Stimulated activated CD4-positive, alpha-beta T cell treated with anti-CD3 and anti-CD28 coated beads, Interleukin-1b, Interleukin-23, amount 100 ng/mL, for 4 hours (primary cell): ENCODE data around the gene COX7A2L.
"Not testable (repeated sequence)": the region's sequence is repeated elsewhere in the genome, so short reads cannot be mapped to it uniquely, and the experiment has no call there.

ENCODE experiments used
- DNase-seq, 2 donors: peaks; one replicate each; pipeline ENCODE4 v3.0.0-alpha.2; 2020; ENCODE audit warnings: low read depth in 2 of 2

COX7A2L gene

GRCh38 chr2:42360890-42361727 is at the start of gene COX7A2L:
Gene COX7A2L, minus strand, starts transcription at chr2:42361217. Its CDS starts 56 bp downstream, at chr2:42361161.
- DNase-seq: peak; percentile 94 to 97

DNA sequence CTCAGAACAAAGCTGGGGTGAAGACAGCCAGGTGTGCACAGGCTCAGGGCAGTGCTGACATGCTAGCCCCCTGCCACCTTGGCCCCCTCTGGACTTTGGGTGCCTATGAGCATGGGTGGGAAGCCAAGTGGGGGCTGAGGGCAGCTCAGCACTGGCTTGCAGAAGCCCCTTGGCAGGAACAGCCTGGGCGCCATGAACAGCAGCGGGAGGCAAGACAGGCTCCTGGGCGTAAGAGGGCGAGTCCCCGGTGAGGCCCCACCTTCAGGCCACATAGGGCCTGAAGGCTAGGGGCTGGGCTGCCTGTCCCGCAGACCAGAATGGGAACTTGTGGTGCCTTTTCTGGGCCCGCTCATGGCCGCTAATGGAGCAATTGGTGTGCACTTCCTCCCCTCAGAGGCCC is 47.0 kb upstream of the COX7A2L start:
- DNase-seq: no peak

DNA sequence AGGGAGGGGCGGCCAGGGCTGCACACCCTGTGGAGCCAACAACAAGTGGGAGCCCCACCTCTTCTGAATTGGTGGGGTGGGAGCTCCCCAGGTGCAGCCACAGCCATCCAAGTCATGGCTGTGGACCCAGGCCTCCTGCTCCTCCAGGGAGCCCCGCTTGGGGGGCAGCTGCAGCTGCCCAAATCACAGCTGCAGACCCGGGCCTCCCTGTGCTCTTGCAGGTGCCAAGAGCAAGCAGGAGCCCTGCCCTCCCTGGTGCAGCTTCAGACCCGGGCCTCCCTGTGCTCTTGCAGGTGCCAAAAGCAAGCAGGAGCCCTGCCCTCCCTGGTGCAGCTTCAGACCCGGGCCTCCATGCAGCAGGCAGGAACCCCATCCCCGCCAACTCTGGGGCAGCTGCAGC is 46.5 kb upstream of the COX7A2L start:
- DNase-seq: no peak

- DNase-seq: no peak
Observed at GRCh38 chr2:42404676-42405075, 43.7 kb upstream of the COX7A2L start.

DNA sequence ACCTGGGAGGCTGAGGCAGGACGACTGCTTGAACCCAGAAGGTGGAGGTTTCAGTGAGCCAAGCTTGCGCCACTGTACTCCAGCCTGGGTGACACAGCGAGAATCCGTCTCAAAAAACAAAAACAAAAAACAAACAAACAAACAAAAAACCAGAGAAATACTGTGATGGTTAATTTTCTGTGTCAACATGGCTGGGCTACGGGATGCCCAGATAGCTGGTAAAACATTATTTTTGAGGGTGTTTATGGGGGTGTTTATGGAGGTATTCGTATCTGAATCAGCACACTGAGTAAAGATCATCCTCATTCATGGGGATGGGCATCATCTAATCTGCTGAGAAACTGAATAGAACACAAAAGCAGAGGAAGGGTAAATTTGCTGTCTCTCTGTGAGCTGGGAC is 40.8 kb upstream of the COX7A2L start:
- DNase-seq: no peak

GRCh38 chr2:42398052-42398451 is 37.0 kb upstream of the COX7A2L start:
- not testable (repeated sequence) for DNase-seq

DNA sequence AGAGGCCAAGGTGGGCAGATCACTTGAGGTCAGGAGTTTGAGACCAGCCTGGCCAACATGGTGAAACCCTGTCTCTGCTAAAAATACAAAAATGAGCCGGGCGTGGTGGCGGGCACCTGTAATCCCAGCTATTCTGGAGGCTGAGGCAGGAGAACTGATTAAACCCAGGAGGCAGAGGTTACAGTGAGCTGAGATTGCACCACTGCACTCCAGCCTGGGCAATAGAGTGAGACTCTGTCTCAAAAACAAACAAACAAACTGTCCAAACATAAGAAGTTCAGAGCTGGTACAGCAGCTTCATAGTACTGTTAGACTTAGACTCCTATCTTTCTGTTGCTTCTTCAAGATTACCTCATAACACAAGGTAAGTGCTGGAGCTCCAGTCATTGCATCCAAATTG is 32.3 kb upstream of the COX7A2L start:
- not testable (repeated sequence) for DNase-seq

DNA sequence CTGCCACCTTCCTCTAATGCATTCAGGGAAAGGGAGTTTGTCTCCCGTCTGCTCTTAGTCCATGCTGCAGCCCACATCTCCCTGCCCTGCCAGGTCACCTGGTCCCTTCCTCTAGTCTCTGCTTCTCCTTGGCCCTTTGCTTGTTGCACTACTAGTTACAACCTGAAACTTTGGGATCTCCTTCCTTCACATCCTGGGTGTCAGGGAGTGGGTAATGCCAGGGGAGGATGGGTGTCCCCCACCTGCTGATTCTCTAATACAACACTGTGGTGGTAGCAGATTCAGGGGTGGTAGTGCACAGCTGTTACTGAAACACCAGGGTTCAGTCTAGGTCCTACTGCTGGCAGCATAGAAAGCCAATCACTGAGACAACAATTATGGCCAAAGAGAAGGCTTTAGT is 31.2 kb upstream of the COX7A2L start:
- DNase-seq: no peak

- DNase-seq: no peak
Observed at GRCh38 chr2:42390401-42390969, 29.5 kb upstream of the COX7A2L start.

- DNase-seq: no peak
Observed at GRCh38 chr2:42386682-42387081, 25.7 kb upstream of the COX7A2L start.

GRCh38 chr2:42385225-42385624 is 24.2 kb upstream of the COX7A2L start:
- DNase-seq: no peak

GRCh38 chr2:42383855-42384530 is 23.0 kb upstream of the COX7A2L start:
- no peak for DNase-seq

GRCh38 chr2:42382144-42382543 is 21.1 kb upstream of the COX7A2L start:
- no peak for DNase-seq

DNA sequence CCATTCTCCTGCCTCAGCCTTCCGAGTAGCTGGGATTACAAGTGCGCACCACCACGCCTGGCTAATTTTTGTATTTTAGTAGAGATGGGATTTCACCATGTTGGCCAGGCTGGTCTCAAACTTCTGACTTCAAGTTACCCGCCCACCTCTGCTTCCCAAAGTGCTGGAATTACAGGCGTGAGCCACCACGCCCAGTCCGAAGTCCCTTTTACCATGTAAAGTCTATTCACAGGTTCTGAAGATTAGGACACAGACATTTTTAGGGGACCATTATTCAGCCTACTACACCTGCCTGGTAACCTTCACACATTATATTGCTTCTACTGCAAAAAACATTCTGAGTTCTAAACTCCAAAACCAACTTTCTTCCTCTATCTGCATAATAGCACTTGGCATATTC is 19.0 kb upstream of the COX7A2L start:
- not testable (repeated sequence) for DNase-seq

DNA sequence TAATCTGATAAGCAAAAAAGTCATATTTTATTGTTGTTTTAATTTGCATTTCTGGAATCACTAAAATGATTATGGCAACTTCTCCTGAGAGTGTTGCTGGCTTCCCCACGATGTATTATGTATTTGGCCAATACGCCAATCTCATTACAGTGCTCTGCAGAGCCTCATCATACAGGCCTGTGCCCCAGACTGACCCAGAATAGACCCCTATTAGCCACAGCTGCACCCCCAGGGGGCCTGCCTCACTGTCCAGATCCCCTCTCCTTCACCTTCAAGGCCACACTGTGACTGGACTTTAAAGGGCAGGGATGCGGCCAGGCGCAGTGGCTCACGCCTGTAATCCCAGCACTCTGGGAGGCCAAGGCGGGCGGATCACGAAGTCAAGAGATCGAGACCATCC is 17.4 kb upstream of the COX7A2L start:
- DNase-seq: no peak

DNA sequence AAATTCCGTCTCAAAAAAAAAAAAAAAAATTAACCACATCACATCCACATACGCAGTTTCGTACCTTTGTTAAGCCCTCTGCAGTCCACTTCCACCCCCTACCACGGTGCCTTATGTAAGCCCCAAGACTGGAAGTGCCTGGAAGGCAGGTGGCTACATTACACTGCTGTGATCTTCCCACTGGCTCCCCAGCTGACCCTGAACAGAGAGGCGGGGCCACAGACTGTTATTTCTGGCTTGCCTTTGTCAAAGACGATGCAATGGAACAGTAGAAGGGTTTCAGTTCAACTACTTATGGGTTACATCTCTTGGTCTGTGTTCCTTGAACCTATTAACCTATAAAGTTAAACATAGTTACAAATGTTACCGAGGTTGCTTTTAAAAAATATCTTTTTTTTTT is 15.7 kb upstream of the COX7A2L start:
- DNase-seq: no peak

GRCh38 chr2:42372474-42373200 is 11.6 kb upstream of the COX7A2L start:
- no peak for DNase-seq

DNA sequence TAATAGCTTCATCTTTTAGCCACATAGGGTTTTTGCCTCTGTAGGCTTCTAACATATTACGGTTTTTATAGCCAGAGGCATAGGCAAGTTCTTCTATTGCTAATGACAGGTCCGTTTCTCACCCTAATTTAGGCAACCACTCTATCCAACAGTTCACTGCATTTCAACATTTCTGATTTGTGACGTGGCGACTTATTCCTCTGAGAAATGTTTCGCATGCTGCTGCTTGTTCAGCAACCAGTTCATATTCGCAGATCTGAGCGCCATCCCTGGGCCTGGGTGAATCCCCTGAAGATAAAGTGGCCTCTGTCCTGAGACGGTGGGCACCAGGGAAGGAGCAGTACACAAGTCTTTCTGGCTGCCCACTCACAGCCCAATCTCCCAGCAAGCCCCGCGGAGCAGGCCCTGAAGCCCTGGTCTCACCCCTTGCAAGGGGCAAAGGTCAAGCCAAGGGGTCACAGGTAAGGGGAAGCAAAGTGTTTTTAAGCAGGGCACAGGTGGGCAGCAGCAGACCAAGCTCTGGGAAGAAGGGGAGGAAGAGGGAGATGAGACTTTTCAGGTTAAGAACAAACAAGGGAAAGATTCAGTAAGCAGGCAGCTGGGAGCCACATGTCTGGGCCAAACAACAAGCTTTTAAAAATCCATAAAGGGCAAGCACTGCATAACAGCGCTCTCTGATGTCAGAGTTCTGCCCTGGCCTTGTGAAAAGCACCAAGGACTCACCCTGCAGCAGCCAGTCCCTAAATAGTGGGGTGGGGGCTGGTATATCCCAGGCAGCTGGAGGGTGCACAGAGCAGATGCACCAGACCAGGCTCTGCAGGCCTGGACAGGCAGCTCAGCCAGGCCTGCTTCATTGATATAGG is 10.8 kb upstream of the COX7A2L start:
- DNase-seq: no peak

- no peak for DNase-seq
Observed at GRCh38 chr2:42369532-42370229, 8.7 kb upstream of the COX7A2L start.

DNA sequence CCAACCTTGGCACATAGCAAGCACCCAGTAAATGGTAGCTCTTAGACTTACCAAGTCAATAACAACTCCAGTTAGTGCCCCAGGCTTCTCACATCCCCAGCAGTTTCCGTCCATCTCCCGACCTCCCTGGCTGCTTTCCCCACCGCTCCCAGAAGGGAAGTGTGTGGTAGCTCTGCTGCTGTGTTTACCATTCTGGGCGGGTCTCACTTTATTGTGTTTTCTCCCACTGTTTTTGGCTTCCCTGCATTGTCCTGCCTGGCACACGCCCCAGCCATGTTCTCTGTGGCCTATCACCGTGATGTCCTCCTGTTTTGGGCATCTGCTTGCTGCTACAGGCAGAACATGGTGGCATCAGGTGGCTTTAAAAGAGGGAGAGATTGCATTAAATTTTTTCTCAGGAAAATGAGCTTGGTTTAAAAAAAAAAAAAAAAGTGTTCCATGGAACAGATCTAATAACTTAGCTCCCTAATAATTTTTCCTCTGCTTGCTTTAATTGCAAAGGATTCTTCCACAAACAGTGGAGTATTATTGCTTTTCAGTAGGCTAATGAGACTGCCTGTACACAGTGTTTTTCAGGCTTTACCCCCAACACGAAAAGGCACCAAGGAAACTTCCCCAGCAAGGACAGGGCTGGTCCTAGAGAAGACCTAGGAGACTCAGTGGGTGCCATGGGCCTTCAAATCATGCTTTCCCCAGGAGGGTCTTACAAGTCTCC is 8.0 kb upstream of the COX7A2L start:
- no peak for DNase-seq
